ENCODE measurements around the gene SLC6A19.
"Not testable (repeated sequence)": the region's sequence is repeated elsewhere in the genome, so short reads cannot be mapped to it uniquely, and the experiment has no call there.

SLC6A19 gene

DNA sequence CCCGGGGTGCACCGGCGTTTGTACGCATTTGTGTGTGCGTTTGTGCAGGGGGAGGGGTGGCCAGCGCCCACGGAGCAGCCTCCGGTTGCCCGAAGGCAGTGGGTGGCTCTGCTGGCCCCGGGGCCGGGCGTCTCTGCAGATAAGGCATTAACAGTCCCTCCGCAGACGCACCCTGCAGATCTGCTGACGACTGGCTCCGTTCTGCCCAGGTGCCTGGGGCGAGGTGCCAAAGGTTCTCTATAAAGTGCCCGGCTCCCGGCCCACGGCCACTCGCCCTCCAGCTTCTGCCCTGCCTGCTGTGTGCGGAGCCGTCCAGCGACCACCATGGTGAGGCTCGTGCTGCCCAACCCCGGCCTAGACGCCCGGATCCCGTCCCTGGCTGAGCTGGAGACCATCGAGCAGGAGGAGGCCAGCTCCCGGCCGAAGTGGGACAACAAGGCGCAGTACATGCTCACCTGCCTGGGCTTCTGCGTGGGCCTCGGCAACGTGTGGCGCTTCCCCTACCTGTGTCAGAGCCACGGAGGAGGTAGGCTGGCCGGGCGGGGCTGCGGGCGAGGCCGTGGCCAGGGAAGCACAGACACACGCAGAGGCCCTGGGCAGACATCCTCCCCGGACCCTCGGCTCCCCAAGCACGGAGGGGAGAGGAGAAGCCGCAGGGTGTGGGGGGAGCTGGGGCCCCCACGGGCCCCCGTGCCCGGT, at the start of gene SLC6A19:
TSS of gene SLC6A19 (plus strand) at position 269 of the 699 bp plus-strand sequence. CDS start at position 325, 56 bp downstream.
- no peak for DNase-seq

DNA sequence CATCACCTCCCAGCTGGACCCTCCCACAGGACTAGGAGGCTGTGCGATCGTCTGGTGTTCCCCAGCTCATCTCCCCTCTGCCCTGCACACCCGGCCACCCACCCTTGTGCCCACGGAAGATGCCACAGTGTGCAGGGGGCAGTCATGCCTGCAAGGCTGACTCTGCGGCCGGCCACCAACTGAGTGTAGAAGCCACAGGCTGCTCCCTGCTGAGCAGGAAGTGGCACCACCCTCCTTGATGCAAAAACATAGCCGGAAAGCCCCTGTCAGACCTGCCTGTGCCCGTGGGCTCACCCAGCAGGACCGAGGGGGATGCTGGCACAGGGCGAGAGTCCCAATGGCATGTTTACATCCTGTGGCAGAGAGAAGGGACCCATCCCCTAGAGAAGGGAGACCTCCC, 49.2 kb upstream of the SLC6A19 start:
- no peak for DNase-seq

DNA sequence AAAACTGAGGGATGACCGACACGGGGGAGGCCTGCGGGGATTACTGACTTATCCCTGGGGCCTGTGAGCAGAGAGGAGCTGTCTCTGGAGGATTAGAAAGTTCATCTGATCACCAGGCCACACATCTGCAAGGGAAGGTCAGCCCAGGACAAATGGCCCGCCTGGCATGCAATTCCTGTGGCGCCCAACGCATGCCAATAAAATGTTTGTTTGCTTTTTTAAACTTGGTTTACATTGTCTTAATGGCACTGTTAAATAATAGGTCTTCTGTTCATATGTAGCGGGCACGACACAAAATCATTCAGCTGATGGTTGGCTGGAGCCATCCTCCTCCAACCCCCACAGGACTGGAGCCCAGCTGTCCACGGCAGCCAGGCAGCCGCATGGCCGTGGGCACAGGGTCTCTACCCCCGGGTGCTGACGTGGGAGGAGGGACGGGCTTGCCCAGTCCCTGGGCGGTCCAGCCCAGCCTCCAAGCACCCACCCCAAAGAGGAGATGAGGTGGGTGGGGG, 48.6 kb upstream of the SLC6A19 start:
- DNase-seq = no peak

DNA sequence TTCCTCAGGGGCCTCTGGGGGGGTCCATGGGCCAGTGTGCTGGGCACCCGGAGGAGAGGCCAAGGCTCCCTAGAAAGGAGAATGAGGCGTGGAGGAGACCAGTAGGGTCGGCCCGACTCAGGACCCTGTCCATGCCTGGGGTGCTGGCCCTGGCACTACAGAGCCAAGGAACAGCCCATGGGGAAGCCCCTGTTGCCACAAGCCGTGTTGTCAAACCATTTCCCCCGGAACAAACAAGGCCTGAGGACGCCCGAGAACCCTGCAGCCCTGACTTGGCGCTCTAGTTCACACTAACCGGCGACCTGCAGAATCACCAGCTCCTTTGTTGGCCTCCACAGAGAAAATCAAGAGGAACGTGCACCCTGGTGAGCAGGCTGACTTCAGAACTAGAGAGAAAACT, 48.0 kb upstream of the SLC6A19 start:
- no peak for DNase-seq

DNA sequence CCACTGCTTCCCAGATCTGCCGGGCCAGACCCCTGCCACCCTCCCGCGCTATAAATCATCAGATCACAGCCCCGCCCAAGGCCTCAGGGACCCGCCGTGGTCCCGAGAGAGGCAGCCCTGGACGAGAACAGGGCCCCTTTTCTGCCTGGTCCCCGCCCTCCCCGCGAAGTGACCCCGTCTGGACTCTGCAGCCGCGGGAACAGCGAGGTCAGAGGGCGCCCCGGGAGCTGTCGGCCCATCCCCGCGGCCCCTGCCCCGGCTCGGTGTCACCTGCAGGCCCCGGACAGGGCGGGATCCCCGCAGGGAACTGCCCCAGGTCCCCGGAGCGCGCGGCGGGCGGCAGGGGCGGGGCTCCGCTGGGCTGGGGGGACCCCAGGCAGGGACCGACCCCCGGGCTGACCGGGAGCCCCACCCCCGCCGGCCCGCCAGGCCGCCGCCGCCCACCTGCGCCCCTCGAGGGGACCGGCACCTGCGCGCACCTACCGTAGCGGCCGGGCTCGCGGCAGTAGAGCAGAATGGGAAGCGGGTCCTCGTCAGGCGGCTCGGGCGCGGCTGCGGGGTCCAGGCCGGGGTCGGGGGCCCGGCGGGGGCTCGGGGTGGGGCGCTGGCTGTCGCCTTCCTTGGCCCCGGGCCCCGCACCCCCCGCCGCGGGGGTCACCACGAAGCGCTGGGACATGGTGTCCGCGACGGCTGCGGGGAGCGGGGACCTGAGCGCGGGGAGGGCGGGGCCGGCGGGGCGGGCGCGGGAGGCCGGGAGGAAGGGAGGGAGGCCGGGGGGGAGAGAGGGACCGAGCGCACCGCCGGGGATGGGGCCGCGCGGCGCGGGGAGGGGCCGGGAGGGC, 46.0 kb upstream of the SLC6A19 start:
- DNase-seq = no peak

DNA sequence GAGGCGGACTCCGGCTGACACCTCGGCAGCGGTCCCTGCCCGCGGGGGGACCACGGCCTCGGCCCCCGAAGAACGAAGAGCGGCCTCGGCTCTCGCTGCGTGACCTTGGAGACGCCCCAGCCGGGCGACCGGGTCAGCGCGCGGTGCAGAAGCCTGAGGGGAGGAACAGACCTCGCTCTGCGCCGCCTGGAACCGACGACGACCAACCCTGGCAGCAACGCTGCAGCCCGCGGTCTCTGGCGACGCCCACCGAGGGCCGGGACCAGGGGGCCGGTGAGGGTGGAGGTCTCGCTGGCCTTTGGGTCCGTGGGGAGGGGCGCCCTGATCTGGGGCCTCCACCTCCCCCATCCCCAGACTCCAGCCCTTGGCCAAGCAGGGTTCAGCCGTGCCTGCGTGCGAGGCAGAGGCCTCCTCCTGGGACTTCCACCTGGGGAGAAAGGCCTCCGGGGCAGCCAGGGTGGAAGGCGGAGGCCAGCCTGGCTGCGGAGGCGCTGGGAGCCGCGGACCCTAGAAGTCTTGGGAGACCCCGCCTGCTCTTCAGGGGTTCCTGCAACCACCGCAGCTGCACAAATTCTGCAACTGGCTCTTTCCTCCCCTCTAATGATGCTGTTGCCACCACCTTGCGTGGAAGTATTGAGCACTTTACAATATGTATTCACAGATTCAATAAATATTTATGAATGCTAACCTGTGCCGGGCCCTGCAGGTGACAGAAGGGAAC, 45.2 kb upstream of the SLC6A19 start:
- no peak for DNase-seq

DNA sequence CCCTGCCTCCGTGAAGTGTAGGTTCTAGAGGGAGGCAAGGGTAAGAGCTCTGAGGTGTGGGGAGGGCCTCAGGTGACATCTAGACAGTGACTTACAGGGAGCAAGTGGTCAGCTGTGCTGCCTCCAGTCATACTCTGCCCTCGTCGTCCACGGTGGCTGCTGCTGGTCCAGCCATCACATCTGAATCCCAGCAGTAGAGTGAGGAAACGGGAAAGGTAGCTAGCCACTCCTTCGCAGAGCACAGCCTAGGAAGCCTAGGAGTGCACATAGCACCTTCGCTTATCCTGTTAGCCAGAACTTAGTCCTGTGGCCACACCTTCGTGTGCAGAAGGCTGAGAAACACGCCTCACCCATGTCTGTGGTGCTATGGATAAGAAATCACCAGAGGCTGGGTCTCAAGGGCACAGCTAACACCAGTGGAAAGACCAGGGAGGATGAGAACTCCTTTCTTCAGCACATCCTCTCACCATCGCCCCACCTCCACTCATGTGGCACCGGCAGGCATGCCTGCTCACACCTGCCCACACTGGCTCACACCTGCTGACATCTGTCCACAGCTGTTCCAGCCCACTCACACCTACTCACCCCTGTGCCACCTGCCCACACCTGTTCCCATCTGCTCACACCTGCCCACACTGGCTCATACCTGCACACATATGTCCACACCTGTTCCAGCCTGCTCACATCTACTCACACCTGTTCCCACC, 44.5 kb upstream of the SLC6A19 start:
- DNase-seq = no peak

DNA sequence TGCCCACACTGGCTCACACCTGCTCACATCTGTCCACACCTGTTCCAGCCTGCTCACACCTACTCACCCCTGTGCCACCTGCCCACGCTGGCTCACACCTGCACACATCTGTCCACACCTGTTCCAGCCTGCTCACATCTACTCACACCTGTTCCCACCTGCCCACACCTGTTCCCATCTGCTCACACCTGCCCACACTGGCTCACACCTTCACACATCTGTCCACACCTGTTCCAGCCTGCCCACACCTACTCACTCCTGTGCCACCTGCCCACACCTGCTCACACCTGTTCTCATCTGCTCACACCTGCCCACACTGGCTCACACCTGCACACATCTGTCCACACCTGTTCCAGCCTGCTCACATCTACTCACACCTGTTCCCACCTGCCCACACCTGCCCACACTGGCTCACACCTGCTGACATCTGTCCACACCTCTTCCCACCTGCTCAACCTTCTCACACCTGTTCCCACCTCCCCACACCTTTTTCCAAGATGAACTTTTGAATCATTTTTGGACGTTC, 43.9 kb upstream of the SLC6A19 start:
- not testable (repeated sequence) for DNase-seq

DNA sequence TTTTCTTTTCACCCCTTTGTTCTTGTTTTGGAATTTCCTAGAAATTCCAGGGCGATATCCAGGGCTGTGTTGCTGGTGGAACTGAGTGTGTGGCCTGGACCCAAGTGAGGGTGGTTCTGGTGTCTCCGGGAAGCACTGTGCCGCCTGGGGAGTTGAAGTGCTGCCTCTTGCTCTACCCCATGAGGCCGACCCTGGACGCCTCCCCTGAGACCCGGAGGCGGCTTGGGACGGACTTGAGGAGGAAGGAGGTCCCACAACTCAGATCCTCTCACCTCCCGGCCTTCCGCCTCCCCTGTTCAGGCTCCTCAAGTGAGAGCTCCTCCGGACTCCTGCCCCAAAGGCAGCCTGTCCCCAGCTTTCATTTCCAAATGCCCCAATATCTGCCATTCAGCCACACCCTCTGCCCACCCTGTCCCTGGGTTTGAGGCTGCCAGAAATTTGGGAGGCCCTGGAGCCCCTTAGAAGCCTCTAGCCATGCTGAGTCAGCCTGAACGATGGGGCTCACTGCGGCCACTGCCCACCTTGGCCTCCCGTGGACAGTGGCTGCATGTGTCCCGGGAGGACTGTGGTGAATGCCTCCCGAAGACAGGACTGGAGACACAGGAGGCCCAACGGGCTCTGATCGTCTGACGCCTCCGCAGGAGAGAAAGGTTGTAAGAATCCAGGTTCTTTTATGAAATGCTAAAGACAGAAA, 42.6 kb upstream of the SLC6A19 start:
- DNase-seq = no peak

DNA sequence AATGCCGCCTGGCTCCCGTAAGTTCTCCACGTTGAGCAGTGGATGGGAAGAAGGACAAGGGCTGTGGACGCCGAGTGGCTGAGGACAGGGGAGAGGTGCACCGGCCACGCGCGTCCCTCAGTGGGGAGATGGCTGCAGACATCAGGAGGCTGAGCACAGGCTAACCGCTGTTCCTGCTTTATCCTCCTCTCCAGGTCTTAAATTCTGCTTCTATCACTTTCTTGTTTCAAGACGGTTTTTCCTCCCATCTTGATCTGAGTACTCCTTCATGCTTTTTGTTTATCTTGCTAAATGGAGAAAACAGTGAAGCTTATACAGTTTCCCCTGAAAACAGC, 42.1 kb upstream of the SLC6A19 start:
- DNase-seq = no peak

DNA sequence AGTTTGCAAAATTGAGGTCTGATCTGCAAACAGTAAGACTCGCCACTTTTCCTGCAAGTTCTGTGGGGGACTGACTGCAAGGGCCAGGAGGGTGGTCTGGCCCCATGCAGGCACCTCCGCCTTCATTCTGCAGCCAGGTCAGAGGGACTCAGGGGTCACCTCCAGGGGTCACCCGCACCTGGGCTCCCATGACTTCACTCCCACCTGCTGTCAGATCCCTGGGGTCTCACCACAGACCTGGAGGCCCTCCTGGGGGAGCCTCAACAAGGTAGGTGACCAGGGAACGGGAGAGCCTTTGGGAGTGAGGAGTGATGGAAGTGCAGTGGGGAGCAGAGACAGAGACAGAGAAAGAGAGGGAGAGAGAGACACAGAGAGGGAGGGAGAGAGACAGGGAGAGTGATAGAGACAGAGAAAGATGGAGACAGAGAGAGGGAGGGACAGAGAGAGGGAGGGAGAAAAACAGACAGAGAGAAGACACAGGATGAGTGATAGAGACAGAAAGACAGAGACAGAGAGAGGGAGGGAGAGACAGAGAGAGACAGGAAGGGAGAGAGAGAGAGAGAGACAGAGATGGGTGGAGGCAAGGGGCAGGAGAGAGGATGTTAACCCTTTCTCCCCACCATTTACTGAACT, 41.5 kb upstream of the SLC6A19 start:
- DNase-seq = no peak

DNA sequence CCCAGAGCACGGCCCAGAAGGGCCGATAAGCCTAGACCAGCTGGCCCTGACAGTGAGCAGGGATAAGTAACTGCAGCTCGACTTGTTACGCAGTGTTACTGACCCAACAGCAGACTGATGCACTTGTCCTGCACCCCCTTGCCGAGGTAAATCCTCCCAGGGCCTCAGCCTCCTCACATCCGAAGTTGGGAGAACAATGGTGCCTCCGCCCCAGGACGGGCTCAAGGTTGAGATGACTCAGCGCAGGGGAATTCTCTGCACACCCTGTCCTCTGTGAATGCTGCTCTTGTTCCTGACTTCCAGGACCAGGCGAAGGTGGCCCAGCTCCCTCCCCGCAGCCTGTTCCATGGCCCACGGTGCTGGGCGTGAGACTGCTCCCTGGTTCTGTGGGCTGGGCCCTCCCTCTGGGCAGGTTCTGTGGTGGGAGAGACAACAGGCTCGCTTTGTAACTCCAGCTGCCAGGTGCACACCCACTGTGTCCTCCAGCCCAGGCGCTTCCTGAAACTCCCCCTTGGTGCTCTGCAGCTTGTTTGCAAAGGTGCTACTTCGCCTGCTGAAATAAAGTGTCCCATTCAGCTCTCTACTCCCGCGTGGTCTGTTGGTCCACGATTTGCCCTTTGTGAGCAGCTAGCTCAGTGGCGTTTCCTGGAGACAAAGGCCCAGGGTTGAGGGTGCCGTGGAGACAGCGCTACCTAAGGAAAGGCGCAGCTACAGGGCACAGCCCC, 40.1 kb upstream of the SLC6A19 start:
- no peak for DNase-seq

DNA sequence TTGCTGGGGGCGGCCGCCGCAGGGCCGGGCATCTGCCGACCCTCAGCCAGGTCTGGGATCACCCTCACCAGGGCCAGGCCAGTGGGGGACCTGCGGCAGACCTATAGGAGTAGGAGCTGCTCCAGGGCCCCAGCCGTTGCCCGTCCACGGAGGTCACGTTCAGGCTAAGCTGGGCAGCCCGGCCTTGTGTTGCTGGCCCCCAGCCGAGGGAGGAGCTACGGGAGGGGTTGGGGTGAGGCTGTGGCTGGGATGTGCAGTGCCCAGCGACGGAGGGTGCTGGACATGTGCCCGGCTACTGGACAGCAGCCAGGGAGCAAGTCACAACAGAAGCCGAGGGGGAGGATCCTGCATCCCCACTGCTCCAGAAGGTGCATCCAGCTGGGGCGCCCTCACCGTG, 39.6 kb upstream of the SLC6A19 start:
- peak; percentile 68 for DNase-seq

DNA sequence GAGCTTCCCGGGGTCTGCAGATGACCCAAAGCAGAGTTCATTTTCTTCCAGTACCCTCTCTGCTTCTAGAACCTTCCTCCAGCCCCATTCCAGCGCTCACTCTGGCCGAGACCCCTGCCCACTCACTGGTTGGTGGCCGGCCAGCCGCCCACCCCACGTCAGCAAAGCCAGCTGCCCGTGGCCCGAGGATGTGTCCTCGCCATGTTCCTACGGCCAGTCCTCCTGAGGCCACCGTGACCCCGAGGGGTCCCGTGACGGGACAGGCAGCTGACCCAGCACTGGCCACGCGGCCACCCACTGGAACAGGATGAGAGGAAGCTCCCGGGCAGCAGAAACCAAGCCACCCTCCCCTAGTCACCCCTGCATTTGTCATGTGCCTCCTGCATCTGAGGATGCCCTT, 39.1 kb upstream of the SLC6A19 start:
- DNase-seq = no peak

DNA sequence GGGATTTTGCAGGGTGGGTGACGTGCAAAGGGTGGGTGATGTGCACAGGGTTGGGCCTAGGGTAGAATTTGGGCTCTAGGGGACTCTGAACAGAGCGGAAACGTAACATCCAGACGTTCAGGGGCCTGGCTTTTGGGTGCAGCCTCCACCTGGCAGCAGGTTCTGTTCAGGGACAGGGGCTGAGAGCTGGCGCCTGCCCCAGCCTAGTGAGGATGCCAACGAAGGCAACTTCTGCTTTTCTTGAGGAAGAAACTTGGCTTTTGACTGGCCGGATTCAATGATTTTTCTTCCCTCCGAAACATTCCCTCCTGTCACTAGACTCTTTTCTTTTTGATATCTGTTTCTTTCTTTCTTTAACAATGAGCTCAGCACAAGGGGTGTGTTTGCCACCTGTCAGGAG, 38.6 kb upstream of the SLC6A19 start:
- DNase-seq = no peak

DNA sequence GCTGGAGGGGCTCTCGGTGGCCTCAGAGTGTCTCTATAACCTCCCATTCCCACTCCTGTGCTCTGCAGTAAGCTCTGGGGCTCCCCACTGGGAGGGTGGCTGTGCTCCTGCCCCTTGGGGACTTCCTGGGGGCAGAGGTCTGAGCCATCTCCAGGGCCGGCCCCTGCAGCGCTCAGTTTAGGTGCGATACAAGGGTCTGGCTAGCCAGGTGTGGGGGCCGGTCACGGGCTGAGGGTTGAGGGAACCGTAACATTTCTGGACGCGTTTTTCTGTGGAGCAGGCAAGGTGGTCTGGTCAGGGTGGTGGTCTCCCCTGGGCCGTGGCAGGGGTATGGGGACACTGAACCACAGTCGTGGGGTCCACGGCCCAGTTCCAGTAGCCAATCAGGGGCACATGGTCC, 38.0 kb upstream of the SLC6A19 start:
- DNase-seq = no peak

DNA sequence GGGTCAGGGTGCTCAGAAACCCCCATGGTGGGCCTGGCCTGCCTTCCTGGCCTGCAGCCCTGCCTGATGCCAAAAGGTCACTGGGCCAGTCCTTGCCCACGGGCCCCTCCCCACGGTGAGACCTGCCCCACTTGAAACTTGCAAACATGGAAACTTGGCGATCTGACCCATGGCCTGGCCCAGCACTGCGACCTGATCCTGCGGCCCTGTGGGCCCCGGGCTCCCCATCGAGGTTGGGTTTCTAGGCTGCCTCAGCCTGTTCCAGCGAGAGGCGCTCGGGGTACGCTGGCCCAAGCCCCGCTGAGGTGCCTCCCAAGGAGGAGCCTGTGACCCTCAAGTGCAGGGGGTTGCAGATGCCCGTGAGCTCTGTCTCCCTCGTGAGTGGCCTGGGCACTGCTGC, 37.5 kb upstream of the SLC6A19 start:
- no peak for DNase-seq

DNA sequence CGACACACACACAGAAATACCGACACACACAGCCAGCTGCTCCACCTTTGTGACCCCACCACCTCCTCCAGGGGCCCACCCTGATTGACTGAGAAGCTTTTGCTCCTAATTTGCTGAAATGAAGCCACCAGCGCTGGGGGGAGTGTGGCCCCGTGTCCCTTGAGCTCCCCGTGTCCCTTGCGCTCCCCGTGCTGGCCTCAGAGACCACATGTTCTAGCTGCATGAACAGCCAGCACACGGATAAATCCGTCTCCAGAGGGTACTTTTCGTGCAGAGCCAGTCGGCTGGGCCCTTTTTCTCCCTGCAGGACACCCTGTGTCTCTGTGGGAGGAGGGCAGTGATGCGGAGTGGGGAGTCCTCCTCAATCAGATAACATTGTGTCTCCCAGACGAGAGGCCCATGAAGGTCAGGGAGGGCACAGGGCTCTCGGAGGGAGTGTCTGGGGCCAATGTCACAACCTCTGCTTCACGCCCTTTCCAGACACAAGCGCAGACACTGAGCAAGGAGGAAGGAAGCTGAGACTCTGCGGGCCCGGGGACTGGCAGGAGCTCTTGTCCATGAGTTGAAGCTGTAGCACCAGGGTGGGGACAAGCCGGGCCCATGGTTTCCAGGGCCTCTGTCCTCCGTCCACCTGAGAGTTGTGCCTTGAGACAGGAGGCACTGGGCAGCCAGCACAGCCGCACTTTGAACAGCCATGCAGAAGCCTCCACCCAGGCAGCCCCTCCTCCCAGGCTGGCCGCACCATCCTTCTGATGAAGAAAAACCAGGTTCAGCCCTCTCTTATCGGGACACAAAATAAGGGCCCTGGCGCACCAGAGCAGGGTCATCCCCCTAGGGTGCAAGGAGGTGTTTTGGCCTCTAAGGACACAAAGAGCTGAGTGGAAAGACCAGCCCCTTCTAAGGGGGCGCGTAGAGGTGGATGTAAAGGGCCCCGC, 36.4 kb upstream of the SLC6A19 start:
- no peak for DNase-seq

DNA sequence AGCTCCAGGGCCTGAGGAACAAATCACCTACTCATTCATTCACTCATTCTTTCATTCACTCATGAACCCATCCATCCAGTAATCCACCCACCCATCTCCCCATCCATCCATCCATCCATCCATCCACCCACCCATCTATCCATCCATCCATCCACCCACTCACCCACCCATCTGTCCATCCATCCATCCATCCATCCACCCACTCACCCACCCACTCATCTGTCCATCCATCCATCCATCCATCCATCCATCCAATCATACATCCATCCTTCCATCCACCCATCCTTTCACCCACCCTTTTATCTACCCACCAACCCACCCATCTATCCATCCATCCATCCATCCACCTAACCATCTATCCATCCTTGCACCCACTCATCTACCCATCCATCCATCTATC, 35.5 kb upstream of the SLC6A19 start:
- DNase-seq = no peak

DNA sequence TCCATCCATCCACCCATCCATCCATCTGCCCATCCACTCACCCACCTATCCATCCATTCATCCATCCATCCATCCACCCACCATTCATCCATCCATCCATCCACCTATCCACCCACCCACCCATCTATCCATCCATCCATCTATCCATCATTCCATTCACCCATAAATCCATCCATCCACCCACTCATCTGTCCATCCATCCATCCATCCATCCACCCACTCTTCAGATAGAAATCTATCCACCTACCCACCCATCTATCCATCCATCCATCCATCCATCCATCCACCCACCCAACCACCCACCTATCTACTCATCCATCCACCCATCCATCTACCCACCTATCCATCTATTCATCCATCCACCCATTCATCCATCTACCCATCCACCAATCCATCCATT, 35.0 kb upstream of the SLC6A19 start:
- no peak for DNase-seq
